Epithelial cell of esophagus (primary cell): Measurements from ENCODE around the gene CRELD1.
A peak's percentile ranks its signal among the peaks of the same experiment; 100 is the strongest.

ENCODE experiments used
- DNase-seq: peaks from one replicate; pipeline ENCODE4 v3.0.0; 2010; ENCODE audit warnings: low read depth
- H3K4me3 ChIP-seq: 2 replicates; pipeline ENCODE4 v1.5.1; 2011; ENCODE audit warnings: mild to moderate bottlenecking, low read length, control low read depth
- TF ChIP-seq, protein P1 (sequence below): IDR thresholded peaks from 2 replicates; pipeline ENCODE4 v1.5.1; 2011; ENCODE audit warnings: low read depth, mild to moderate bottlenecking, low read length, control low read depth, inconsistent platforms; ENCODE audit not compliant: insufficient read depth; ENCODE audit errors: missing control alignments

Gene CRELD1

DNA sequence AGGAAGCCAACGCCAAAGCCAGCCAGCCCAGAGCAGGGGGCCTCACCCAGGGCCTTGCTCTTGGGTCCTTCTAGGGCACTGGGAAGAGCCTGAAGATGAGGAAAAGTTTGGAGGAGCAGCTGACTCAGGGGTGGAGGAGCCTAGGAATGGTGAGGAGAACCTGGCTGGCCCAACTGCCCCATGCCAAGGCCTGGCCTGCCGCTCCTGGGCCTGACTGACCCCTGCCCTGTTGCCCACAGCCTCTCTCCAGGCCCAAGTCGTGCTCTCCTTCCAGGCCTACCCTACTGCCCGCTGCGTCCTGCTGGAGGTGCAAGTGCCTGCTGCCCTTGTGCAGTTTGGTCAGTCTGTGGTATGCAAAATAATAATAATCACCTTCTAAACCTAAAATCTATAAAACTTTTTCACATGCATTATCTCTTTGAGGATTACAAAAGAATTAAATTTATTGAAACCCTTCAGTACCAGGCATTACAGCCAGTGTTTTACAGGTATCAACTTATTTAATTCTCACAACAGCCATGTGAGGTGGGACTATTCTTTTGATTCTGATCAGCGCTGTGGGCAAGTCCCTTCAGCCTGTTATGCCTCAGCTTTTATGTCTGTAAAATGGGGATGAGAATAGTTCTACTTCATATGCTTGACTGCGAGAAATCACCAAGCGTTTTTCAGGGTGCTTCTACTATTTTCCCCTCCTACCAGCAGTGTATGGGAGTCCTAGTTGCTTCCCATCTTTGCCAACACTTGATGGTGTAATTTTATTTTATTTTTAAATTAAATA is 15.2 kb upstream of the CRELD1 start:
- H3K4me3 ChIP-seq, result peak overlapping the region; percentile 61
- TF ChIP-seq, protein P1, sequence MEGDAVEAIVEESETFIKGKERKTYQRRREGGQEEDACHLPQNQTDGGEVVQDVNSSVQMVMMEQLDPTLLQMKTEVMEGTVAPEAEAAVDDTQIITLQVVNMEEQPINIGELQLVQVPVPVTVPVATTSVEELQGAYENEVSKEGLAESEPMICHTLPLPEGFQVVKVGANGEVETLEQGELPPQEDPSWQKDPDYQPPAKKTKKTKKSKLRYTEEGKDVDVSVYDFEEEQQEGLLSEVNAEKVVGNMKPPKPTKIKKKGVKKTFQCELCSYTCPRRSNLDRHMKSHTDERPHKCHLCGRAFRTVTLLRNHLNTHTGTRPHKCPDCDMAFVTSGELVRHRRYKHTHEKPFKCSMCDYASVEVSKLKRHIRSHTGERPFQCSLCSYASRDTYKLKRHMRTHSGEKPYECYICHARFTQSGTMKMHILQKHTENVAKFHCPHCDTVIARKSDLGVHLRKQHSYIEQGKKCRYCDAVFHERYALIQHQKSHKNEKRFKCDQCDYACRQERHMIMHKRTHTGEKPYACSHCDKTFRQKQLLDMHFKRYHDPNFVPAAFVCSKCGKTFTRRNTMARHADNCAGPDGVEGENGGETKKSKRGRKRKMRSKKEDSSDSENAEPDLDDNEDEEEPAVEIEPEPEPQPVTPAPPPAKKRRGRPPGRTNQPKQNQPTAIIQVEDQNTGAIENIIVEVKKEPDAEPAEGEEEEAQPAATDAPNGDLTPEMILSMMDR, result no peak
- DNase-seq, result no peak

- no peak for DNase-seq
- TF ChIP-seq, protein P1, result no peak
- H3K4me3 ChIP-seq, result no peak overlapping the region
Measured at GRCh38 chr3:9928158-9928557, 5.5 kb upstream of the CRELD1 start.

- no peak for DNase-seq
- no peak overlapping the region for H3K4me3 ChIP-seq
- TF ChIP-seq, protein P1, result no peak
Measured at GRCh38 chr3:9930804-9931418, 2.7 kb upstream of the CRELD1 start.

DNA sequence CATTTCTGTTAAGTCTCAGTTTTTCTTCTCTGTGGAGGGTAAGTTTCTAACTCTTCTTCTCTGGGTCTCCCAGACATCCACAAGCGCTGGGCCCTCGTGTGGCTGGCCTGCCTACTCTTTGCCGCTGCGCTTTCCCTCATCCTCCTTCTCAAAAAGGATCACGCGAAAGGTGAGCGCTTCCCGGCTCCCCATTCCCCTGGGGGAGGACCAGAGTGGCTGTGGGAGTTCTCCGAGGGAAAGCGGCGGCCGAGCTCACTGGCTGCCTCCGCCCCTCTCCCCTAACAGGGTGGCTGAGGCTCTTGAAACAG is 1.1 kb upstream of the CRELD1 start:
- no peak for DNase-seq
- peak overlapping the region; percentile 83 for H3K4me3 ChIP-seq
- TF ChIP-seq, protein P1, result no peak

DNA sequence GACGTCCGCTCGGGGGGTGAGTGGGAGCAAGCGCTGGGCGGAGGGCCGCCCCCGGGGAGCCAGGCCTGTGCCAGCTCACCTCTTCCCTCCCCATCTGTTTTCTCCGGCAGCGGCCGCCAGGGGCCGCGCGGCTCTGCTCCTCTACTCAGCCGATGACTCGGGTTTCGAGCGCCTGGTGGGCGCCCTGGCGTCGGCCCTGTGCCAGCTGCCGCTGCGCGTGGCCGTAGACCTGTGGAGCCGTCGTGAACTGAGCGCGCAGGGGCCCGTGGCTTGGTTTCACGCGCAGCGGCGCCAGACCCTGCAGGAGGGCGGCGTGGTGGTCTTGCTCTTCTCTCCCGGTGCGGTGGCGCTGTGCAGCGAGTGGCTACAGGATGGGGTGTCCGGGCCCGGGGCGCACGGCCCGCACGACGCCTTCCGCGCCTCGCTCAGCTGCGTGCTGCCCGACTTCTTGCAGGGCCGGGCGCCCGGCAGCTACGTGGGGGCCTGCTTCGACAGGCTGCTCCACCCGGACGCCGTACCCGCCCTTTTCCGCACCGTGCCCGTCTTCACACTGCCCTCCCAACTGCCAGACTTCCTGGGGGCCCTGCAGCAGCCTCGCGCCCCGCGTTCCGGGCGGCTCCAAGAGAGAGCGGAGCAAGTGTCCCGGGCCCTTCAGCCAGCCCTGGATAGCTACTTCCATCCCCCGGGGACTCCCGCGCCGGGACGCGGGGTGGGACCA is 632 bp upstream of the CRELD1 start:
- TF ChIP-seq, protein P1, result peak; percentile 69
- DNase-seq, result peak; percentile 80
- peak overlapping the region; percentile 83 for H3K4me3 ChIP-seq

- peak overlapping the region; percentile 83 for H3K4me3 ChIP-seq
- TF ChIP-seq, protein P1, result peak; percentile 19
- DNase-seq, result no peak
Measured at GRCh38 chr3:9934235-9934621, 594 bp downstream of the CRELD1 start.
